NCI-H187 (cell line): ENCODE data around the gene OR13C8.
"Not testable (repeated sequence)": the region's sequence is repeated elsewhere in the genome, so short reads cannot be mapped to it uniquely, and the experiment has no call there.

ENCODE experiments used
- DNase-seq, 2 experiments: peaks; one replicate each; lab custom pipeline; 2025; lab: John Stamatoyannopoulos, UW

Gene OR13C8

GRCh38 chr9:104568868-104569267 is at the start of gene OR13C8:
OR13C8 (plus strand) TSS chr9:104569168; CDS start chr9:104569168, 0 bp downstream.
- no peak for DNase-seq

GRCh38 chr9:104520241-104520640 is 48.7 kb upstream of the OR13C8 start:
- DNase-seq, result not testable (repeated sequence)

- DNase-seq, result no peak
Observed at GRCh38 chr9:104527109-104527508, 41.9 kb upstream of the OR13C8 start, which contains the start of gene OR13C4. OR13C4 (minus strand) TSS chr9:104527209; CDS start chr9:104527209, 0 bp downstream.

GRCh38 chr9:104536756-104537155 is 32.2 kb upstream of the OR13C8 start, which contains the start of gene OR13C3:
OR13C3 (minus strand) TSS chr9:104536856; CDS start chr9:104536723, 133 bp downstream.
- DNase-seq, result no peak

GRCh38 chr9:104539275-104539674 is 29.7 kb upstream of the OR13C8 start:
- no peak for DNase-seq

GRCh38 chr9:104544644-104545043 is 24.3 kb upstream of the OR13C8 start:
- DNase-seq, result no peak

- DNase-seq, result no peak
Observed at GRCh38 chr9:104553261-104553660, 15.7 kb upstream of the OR13C8 start.

GRCh38 chr9:104555521-104555920 is 13.4 kb upstream of the OR13C8 start:
- no peak for DNase-seq

GRCh38 chr9:104556830-104557634 is 11.9 kb upstream of the OR13C8 start:
- DNase-seq, result peak in 1 of 2 experiments; percentile 12

GRCh38 chr9:104564358-104564757 is 4.6 kb upstream of the OR13C8 start:
- DNase-seq, result no peak

GRCh38 chr9:104572612-104573011 is 3.6 kb downstream of the OR13C8 start:
- no peak for DNase-seq

- DNase-seq, result no peak
Observed at GRCh38 chr9:104575456-104575855, 6.5 kb downstream of the OR13C8 start.

- DNase-seq, result no peak
Observed at GRCh38 chr9:104577263-104577662, 8.3 kb downstream of the OR13C8 start.

GRCh38 chr9:104580562-104580961 is 11.6 kb downstream of the OR13C8 start:
- DNase-seq, result no peak

- no peak for DNase-seq
Observed at GRCh38 chr9:104586496-104587180, 17.7 kb downstream of the OR13C8 start.

GRCh38 chr9:104589626-104590025 is 20.7 kb downstream of the OR13C8 start:
- no peak for DNase-seq

- not testable (repeated sequence) for DNase-seq
Observed at GRCh38 chr9:104598749-104599148, 29.8 kb downstream of the OR13C8 start.

- DNase-seq, result not testable (repeated sequence)
Observed at GRCh38 chr9:104599313-104599712, 30.3 kb downstream of the OR13C8 start, which contains the start of gene OR13C5. OR13C5 (minus strand) TSS chr9:104599413; CDS start chr9:104599413, 0 bp downstream.

- no peak for DNase-seq
Observed at GRCh38 chr9:104604801-104605200, 35.8 kb downstream of the OR13C8 start.

GRCh38 chr9:104605527-104605926 is 36.6 kb downstream of the OR13C8 start, which contains the start of gene OR13C2:
OR13C2 (minus strand) TSS chr9:104605627; CDS start chr9:104605627, 0 bp downstream.
- not testable (repeated sequence) for DNase-seq

GRCh38 chr9:104606152-104606551 is 37.2 kb downstream of the OR13C8 start:
- DNase-seq, result no peak

- no peak for DNase-seq
Observed at GRCh38 chr9:104608336-104608735, 39.4 kb downstream of the OR13C8 start.

- no peak for DNase-seq
Observed at GRCh38 chr9:104611213-104611612, 42.2 kb downstream of the OR13C8 start.
